Stomach (tissue), 9 donors: Measurements from ENCODE around the gene ATP5MC3. TPM values are rescaled to one million over a fixed set of nuclear protein-coding genes. Genes with fewer than 3 reads are reported as not detected.

ENCODE experiments used
- DNase-seq, 2 donors: peaks; one replicate each; pipeline versions ENCODE4 v3.0.0 to v3.0.0-alpha.2; 2013 to 2019
- H3K27ac ChIP-seq, 5 donors: fragments of 200-600 bp in 4 of 5; sonication (generic) in 4 of 5; one replicate each; pipeline ENCODE4 v1.5.1; 2013 to 2019; ENCODE audit warnings: mild to moderate bottlenecking in 1 of 5, moderate library complexity in 1 of 5
- H3K27me3 ChIP-seq, 3 donors: fragments of 200-600 bp; sonication (generic); one replicate each; pipeline ENCODE4 v1.5.1; 2017 to 2019; ENCODE audit warnings: mixed run types in 1 of 3
- H3K36me3 ChIP-seq, 4 donors: fragments of 200-600 bp; sonication (generic); 1 replicate in 3 of 4; 2 replicates in 1 of 4; pipeline ENCODE4 v1.5.1; 2016 to 2019
- H3K4me1 ChIP-seq, 4 donors: fragments of 200-600 bp; sonication (generic); one replicate each; pipeline ENCODE4 v1.5.1; 2016 to 2019
- H3K4me3 ChIP-seq, 4 donors: fragments of 200-600 bp; sonication (generic) in 3 of 4; one replicate each; pipeline ENCODE4 v1.5.1; 2016 to 2019; ENCODE audit warnings: mild to moderate bottlenecking in 1 of 4
- H3K9me3 ChIP-seq, 4 donors: fragments of 200-600 bp; sonication (generic); one replicate each; pipeline ENCODE4 v1.5.1; 2016 to 2019
- CTCF ChIP-seq, 7 experiments: fragments of 450-650 bp in 4 of 7; fragments of 200-600 bp in 3 of 7; sonication (generic) in 3 of 7; IDR thresholded peaks; one replicate each; pipeline ENCODE4 v1.5.1; 2016 to 2019; ENCODE audit warnings: antibody characterized with exemption in 7 of 7, control low read depth in 2 of 7, mild to moderate bottlenecking in 1 of 7
- EP300 ChIP-seq: sonication (generic); formaldehyde crosslinking; IDR thresholded peaks from one replicate; pipeline ENCODE4 v1.6.1; 2017; ENCODE audit warnings: antibody characterized with exemption
- POLR2A ChIP-seq, 4 donors: fragments of 450-650 bp; IDR thresholded peaks; one replicate each; pipeline ENCODE4 v1.6.1; 2016; ENCODE audit warnings: antibody characterized with exemption in 4 of 4, control low read depth in 2 of 4, mild to moderate bottlenecking in 1 of 4, moderate library complexity in 1 of 4
- POLR2AphosphoS5 ChIP-seq, 3 donors: sonication (generic); formaldehyde crosslinking; IDR thresholded peaks; one replicate each; pipeline ENCODE4 v1.6.1; 2016; ENCODE audit warnings: antibody characterized with exemption in 3 of 3
- WGBS, 5 donors: extraction: QIAGEN DNeasy Blood & Tissue Kit in 3 of 5; methylation state at CpG; one replicate each; pipeline versions ENCODE4 v1.1.5 to v1.1.7; 2013 to 2018; 5-methylcytosine and 5-hydroxymethylcytosine counted together
- intact Hi-C: fragments of 100-400 bp; cut with DNase I; formaldehyde crosslinking; loops from one replicate; pipeline ENCODE4 v1.15.1; 2023; ENCODE audit warnings: low total_unique reads
- polyA plus RNA-seq, 3 donors: library from polyadenylated mRNA; stranded (reverse); fragments of 200-250 nt; gene quantifications; one replicate each; pipeline ENCODE4 v1.2.3, GENCODE V29; 2013
- total RNA-seq, 5 donors: library from RNA; depleted of rRNA; stranded (reverse); fragments of >200 nt; gene quantifications; one replicate each; pipeline versions ENCODE4 v1.1.0 to v1.2.3, GENCODE V29; 2014 to 2016
- donor health status: healthy with polysubstance abuse.
- donor health status: Bipolar disorder and iron deficiency.
- donor health status: healthy.

Gene ATP5MC3
- total and polyA plus RNA-seq, 8 donors, result 39.4 to 383 (median 141) TPM

- intact Hi-C loops, result no loop called here
- H3K4me1 ChIP-seq, result no peaks in the 10 kb centered on the region
- H3K9me3 ChIP-seq, result no peaks in the 10 kb centered on the region
- no peaks in the 10 kb centered on the region for H3K27me3 ChIP-seq
- H3K4me3 ChIP-seq, result no peak overlapping the region
- no peaks in the 10 kb centered on the region for H3K36me3 ChIP-seq
- DNase-seq, result no peak
- TF ChIP-seq CTCF (IDR thresholded peaks at IDR 0.05) (no peak), EP300 (no peak), POLR2AphosphoS5 (IDR thresholded peaks at IDR 0.05) (no peak), POLR2A (IDR thresholded peaks at IDR 0.05) (no peak)
- 88 to 92% (median 90%) methylated on average over 4 of the region's 4 CpGs for WGBS, 5 donors
- H3K27ac ChIP-seq, result no peak overlapping the region
These were observed 38.6 kb upstream of the ATP5MC3 start for GRCh38 chr2:175220075-175220474.

GRCh38 chr2:175218551-175218950 is 37.0 kb upstream of the ATP5MC3 start:
- H3K9me3 ChIP-seq, result no peaks in the 10 kb centered on the region
- intact Hi-C loops, result no loop called here
- H3K4me1 ChIP-seq, result no peaks in the 10 kb centered on the region
- DNase-seq, result no peak
- no peaks in the 10 kb centered on the region for H3K27me3 ChIP-seq
- H3K4me3 ChIP-seq, result no peak overlapping the region
- TF ChIP-seq CTCF (IDR thresholded peaks at IDR 0.05), result no peak
- TF ChIP-seq POLR2A (IDR thresholded peaks at IDR 0.05), result no peak
- no peak for TF ChIP-seq POLR2AphosphoS5 (IDR thresholded peaks at IDR 0.05)
- H3K27ac ChIP-seq, result no peak overlapping the region
- H3K36me3 ChIP-seq, result no peaks in the 10 kb centered on the region

- H3K36me3 ChIP-seq, result no peaks in the 10 kb centered on the region
- peak; percentile 25 to 83 for DNase-seq
- 45 to 64% (median 48%) methylated on average over 6 of the region's 6 CpGs for WGBS, 5 donors
These were observed 26.4 kb upstream of the ATP5MC3 start for GRCh38 chr2:175207741-175208438.

GRCh38 chr2:175206866-175207265 is 25.4 kb upstream of the ATP5MC3 start:
- TF ChIP-seq POLR2AphosphoS5 (IDR thresholded peaks at IDR 0.05) (no peak), EP300 (no peak), CTCF (IDR thresholded peaks at IDR 0.05) (no peak), POLR2A (IDR thresholded peaks at IDR 0.05) (no peak)
- Histone ChIP-seq H3K27ac (no peak overlapping the region), H3K27me3 (peaks cover 0 to 8% (median 0%) of the 10 kb centered on the region in 3 donors), H3K4me3 (no peak overlapping the region), H3K9me3 (no peaks in the 10 kb centered on the region), H3K4me1 (peaks cover 0 to 5% (median 0%) of the 10 kb centered on the region in 4 donors), H3K36me3 (no peaks in the 10 kb centered on the region)
- DNase-seq, result no peak
- intact Hi-C loops, result no loop called here
- 68 to 87% (median 87%) methylated on average over 3 of the region's 3 CpGs for WGBS, 5 donors

More at GRCh38 chr2:175207741-175208438, 26.4 kb upstream of the ATP5MC3 start:
- Histone ChIP-seq H3K9me3 (no peaks in the 10 kb centered on the region), H3K27ac (no peak overlapping the region), H3K4me1 (peaks cover 0 to 5% (median 0%) of the 10 kb centered on the region in 4 donors), H3K27me3 (peaks cover 0 to 3% (median 0%) of the 10 kb centered on the region in 3 donors), H3K4me3 (no peak overlapping the region)
- TF ChIP-seq POLR2AphosphoS5 (IDR thresholded peaks at IDR 0.05) (no peak), POLR2A (IDR thresholded peaks at IDR 0.05) (no peak), EP300 (no peak)
- intact Hi-C loops, result no loop called here

- no peak for DNase-seq
- no peak overlapping the region for H3K27ac ChIP-seq
These were observed 24.0 kb upstream of the ATP5MC3 start for GRCh38 chr2:175205523-175205922.

More at GRCh38 chr2:175205523-175205922, 24.0 kb upstream of the ATP5MC3 start:
- no peak overlapping the region for H3K4me3 ChIP-seq
- no peak for TF ChIP-seq POLR2AphosphoS5 (IDR thresholded peaks at IDR 0.05)
- no peak for TF ChIP-seq POLR2A (IDR thresholded peaks at IDR 0.05)
- no peak for TF ChIP-seq CTCF (IDR thresholded peaks at IDR 0.05)
- no peak for TF ChIP-seq EP300
- no peaks in the 10 kb centered on the region for H3K36me3 ChIP-seq
- H3K4me1 ChIP-seq, result peaks cover 0 to 5% (median 0%) of the 10 kb centered on the region in 4 donors
- intact Hi-C loops, result no loop called here
- no peaks in the 10 kb centered on the region for H3K9me3 ChIP-seq
- peaks cover 0 to 10% (median 0%) of the 10 kb centered on the region in 3 donors for H3K27me3 ChIP-seq
- WGBS, 5 donors, result 81 to 91% (median 89%) methylated on average over 3 of the region's 3 CpGs
